ENCODE measurements around the gene NHS. TPM values are rescaled to one million over a fixed set of nuclear protein-coding genes. Genes with fewer than 3 reads are reported as not detected.
A peak's percentile ranks its signal among the peaks of the same experiment; 100 is the strongest.
"Not testable (repeated sequence)": the region's sequence is repeated elsewhere in the genome, so short reads cannot be mapped to it uniquely, and the experiment has no call there.

NHS gene
- polyA plus RNA-seq, 3 donors = 19.5 to 29.2 (median 21.9) TPM

- DNase-seq (ENCODE audit: extremely low read depth in 1 of 11, low read depth in 9 of 11, low spot score in 4 of 11) = no peak
These were observed 185.4 kb downstream of the NHS start for GRCh38 chrX:17560385-17560784.

GRCh38 chrX:17563076-17563475 lies 188.1 kb downstream of the NHS start:
- no peak for DNase-seq (ENCODE audit: extremely low read depth in 1 of 11, low read depth in 9 of 11, low spot score in 4 of 11)

- no peak for DNase-seq (ENCODE audit: extremely low read depth in 1 of 11, low read depth in 9 of 11, low spot score in 4 of 11)
These were observed 188.5 kb downstream of the NHS start for GRCh38 chrX:17563515-17563914.

GRCh38 chrX:17564689-17565409 lies 189.8 kb downstream of the NHS start:
- DNase-seq (ENCODE audit: extremely low read depth in 1 of 11, low read depth in 9 of 11, low spot score in 4 of 11) = no peak

GRCh38 chrX:17566740-17567139 lies 191.7 kb downstream of the NHS start:
- no peak for DNase-seq (ENCODE audit: extremely low read depth in 1 of 11, low read depth in 9 of 11, low spot score in 4 of 11)

- no peak for DNase-seq (ENCODE audit: extremely low read depth in 1 of 11, low read depth in 9 of 11, low spot score in 4 of 11)
These were observed 192.2 kb downstream of the NHS start for GRCh38 chrX:17567187-17567586.

- no peak for DNase-seq (ENCODE audit: extremely low read depth in 1 of 11, low read depth in 9 of 11, low spot score in 4 of 11)
These were observed 192.8 kb downstream of the NHS start for GRCh38 chrX:17567821-17568220.

- DNase-seq (ENCODE audit: extremely low read depth in 1 of 11, low read depth in 9 of 11, low spot score in 4 of 11) = not testable (repeated sequence)
These were observed 193.8 kb downstream of the NHS start for GRCh38 chrX:17568804-17569203.

GRCh38 chrX:17579026-17579425 lies 204.0 kb downstream of the NHS start:
- no peak for DNase-seq (ENCODE audit: extremely low read depth in 1 of 11, low read depth in 9 of 11, low spot score in 4 of 11)

GRCh38 chrX:17580539-17581152 lies 205.6 kb downstream of the NHS start:
- DNase-seq (ENCODE audit: extremely low read depth in 1 of 11, low read depth in 9 of 11, low spot score in 4 of 11) = peak in 5 of 11 donors; percentile 29 to 71 (median 58)

GRCh38 chrX:17581641-17582040 lies 206.6 kb downstream of the NHS start:
- DNase-seq (ENCODE audit: extremely low read depth in 1 of 11, low read depth in 9 of 11, low spot score in 4 of 11) = no peak

- DNase-seq (ENCODE audit: extremely low read depth in 1 of 11, low read depth in 9 of 11, low spot score in 4 of 11) = no peak
These were observed 209.3 kb downstream of the NHS start for GRCh38 chrX:17584248-17584681.

- DNase-seq (ENCODE audit: extremely low read depth in 1 of 11, low read depth in 9 of 11, low spot score in 4 of 11) = no peak
These were observed 210.0 kb downstream of the NHS start for GRCh38 chrX:17585006-17585405.

GRCh38 chrX:17587366-17587765 lies 212.4 kb downstream of the NHS start:
- DNase-seq (ENCODE audit: extremely low read depth in 1 of 11, low read depth in 9 of 11, low spot score in 4 of 11) = no peak

- DNase-seq (ENCODE audit: extremely low read depth in 1 of 11, low read depth in 9 of 11, low spot score in 4 of 11) = no peak
These were observed 213.3 kb downstream of the NHS start for GRCh38 chrX:17588303-17588702.

GRCh38 chrX:17590892-17591740 lies 216.1 kb downstream of the NHS start:
- DNase-seq (ENCODE audit: extremely low read depth in 1 of 11, low read depth in 9 of 11, low spot score in 4 of 11) = peak in 6 of 11 donors; percentile 41 to 66 (median 58)

- no peak for DNase-seq (ENCODE audit: extremely low read depth in 1 of 11, low read depth in 9 of 11, low spot score in 4 of 11)
These were observed 216.7 kb downstream of the NHS start for GRCh38 chrX:17591741-17592110.

GRCh38 chrX:17592117-17592516 lies 217.1 kb downstream of the NHS start:
- no peak for DNase-seq (ENCODE audit: extremely low read depth in 1 of 11, low read depth in 9 of 11, low spot score in 4 of 11)

GRCh38 chrX:17594693-17595092 lies 219.7 kb downstream of the NHS start:
- DNase-seq (ENCODE audit: extremely low read depth in 1 of 11, low read depth in 9 of 11, low spot score in 4 of 11) = no peak

GRCh38 chrX:17595456-17596035 lies 220.5 kb downstream of the NHS start:
- DNase-seq (ENCODE audit: extremely low read depth in 1 of 11, low read depth in 9 of 11, low spot score in 4 of 11) = no peak
